NT2/D1 (cell line): ENCODE measurements around the gene WWP2.

Source experiments
- SUZ12 ChIP-seq: IDR thresholded peaks from 2 replicates; pipeline ENCODE4 v1.6.1; 2011; ENCODE audit not compliant: insufficient read length, insufficient read depth; ENCODE audit errors: extremely low read depth
- YY1 ChIP-seq: IDR thresholded peaks from 2 replicates; pipeline ENCODE4 v1.6.1; 2011; ENCODE audit not compliant: insufficient read length, insufficient read depth
- ZNF274 ChIP-seq: IDR thresholded peaks from 2 replicates; pipeline ENCODE4 v1.6.1; 2011; ENCODE audit warnings: mild to moderate bottlenecking, low read depth, low read length

DNA sequence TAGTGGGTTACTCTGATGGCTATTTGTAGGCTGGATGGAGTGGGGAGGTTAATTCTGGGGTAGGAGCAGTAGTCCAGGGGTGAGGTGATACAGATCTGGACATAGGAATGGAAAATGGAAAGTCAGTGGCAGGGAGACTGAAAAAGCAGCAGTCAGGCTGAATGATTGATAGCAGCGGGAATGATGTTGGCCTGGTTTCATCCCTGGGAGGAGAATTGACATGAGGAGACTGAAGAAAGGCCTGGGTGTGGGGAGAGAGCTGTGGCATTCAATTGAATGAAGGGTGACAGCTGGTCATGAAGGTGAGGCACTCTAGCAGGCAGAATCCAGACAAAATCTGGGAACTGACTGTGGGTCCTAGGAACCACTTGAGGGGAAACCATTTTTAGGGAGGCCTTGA lies 154.3 kb downstream of the WWP2 start:
- TF ChIP-seq YY1 (no peak), ZNF274 (no peak), SUZ12 (no peak)
